GM18520 (cell line): ENCODE data around the gene ACSF2.

Source experiments
- ATAC-seq: cut with Tn5 transposase; IDR thresholded peaks from one replicate; pipeline ENCODE4 v1.9.1; 2021; ENCODE audit not compliant: unreplicated experiment

ACSF2 gene

DNA sequence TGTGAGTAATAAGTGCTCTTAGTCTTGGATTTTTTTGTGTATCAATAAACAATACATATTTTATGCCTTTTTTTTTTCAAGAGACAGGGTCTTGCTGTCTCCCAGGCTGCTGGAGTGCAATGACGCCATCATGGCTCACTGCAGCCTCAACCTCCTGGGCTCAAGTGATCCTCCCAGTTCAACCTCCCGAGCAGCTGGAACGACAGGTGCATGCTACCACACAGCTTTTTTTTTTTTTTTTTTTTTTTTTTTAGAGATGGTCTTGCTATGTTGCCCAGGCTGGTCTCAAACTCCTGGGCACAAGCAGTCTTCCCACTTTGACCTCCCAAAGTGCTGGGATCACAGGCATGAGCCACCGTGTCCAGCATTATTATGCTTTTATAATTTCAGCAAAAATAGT is 13.0 kb downstream of the ACSF2 start:
- no peak for ATAC-seq

DNA sequence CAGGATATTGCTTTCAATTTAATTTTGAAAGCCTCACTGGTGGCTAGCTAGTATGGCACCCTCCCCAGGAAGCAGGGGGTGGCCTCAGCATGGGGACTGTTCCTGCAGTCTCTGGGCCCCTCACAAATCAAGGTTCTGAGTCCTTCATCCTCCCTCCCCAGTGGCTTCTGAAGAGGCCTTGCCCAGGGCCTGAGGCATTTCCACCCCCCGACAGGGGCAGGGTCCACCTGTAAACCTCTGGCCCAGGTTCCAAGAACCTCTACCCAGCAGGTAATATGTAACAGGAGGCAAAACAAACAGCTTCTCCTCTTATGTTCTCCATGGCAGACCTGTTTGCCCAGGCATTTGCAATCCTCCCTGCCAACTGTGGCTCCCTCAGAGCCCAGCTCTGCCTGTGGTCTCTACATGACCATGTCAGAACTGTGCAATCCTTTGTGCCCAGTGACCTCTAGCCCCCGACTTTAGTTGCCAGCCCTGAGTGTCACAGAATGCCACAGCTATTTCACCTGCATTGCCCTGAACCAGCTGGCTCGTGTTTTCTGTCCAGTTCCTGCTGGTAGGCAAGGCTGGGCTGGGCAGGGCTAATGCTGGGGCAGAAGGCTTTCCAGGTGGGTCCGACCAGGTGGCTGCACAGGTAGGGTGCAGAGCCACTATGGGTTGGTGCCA is 14.3 kb downstream of the ACSF2 start:
- ATAC-seq: no peak

DNA sequence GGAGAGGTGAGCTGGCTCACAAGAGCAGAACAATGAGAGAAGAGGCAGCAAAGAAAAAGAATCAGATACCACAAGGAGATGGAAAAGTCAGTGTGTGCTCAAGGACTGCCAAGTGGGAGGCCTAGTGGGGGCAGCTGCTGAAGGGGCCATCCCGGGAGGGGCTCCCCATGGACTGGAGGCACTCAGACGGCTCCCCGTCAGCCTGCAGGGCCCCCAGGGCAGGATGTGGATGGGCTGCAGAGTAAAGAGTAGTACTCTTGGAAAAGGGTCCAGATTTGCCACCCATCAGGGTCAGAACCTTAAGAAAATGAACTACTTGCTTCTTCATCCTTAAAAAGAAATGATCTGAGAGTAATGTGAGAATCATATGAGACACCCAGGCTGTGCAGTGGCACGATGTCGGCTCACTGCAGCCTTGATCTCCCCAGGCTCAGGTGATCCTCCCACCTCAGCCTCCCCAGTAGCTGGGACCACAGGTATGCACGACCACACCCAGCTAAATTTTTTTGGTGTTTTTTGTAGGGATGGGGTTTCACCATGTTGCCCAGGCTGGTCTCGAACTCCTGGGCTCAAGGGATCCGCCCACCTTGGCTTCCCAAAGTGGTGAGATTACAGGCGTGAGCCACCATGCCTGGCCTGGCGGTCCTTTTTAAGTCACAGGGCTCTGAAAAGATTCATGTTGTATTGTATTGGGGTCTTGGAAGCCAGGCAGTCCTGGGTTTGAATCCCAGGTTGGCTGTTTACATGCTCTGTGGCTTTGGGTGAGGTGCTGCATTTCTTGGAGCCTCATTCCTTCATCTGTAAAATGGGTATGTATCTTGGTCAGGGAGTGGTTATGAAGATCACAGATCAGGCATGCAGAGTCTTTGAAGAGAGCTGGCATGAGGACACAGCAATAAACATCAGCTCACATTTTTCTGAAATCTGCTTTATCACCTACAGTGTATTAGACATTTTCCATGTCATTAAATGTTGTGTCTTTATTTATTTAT is 15.1 kb downstream of the ACSF2 start:
- ATAC-seq: no peak

DNA sequence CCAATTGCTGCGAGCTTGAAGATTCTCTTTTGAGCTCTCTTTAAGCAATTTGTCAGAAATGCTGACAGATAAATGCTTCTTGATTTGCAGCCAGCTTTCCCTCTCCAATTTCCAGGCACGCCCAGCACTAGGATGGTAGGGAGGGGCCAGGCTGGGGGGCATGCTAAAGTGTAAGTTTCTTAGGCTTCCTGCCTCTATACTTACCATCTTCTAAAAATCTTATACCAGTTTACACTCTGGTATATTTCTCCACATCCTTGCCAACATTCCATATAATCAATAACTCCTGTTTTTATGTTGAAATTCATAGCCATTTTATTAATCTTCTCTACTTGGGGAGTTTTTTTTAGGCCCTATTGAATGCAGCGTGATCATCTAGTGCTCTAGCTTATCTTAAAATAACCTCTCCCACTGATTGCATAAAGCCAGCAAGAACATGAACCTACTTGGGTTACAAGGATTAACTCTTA is 17.5 kb downstream of the ACSF2 start:
- ATAC-seq: no peak

DNA sequence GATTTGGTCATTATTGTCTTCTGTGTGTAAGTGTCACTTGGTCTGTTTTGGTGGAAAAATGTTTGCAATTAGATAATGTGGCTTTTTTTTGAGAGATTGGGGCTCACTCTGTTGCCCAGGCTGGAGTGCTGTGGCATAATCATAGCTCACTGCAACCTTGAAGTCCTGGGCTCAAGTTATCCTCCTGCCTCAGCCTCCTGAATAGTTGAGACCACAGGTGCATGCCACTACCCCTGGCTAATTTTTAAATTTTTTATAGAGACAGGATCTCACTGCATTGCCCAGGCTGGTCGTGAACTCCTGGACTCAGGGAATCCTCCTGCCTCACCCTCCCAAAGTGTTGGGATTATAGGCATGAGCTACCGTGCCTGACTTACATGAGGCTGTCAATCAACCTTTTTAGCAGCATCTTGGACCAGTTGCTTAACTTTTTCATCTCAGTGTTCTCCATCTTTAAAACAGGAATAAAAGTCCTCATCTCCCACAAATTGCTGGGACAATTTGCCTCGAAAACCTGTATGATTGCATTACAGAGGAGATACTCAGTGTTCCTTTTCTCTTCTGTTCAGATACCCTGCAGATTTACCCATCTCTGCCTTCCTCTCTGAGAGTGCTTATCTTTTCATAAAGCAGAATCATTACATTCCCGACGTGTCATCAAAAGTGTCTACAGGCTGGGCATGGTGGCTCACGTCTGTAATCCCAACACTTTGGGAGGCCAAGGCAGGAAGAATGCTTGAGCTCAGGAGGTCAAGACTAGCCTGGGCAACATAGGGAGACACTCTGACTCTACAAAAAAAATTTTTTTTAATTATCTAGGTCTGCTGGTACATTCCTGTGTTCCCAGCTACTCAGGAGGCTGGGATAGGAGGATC is 19.1 kb downstream of the ACSF2 start:
- ATAC-seq: no peak

DNA sequence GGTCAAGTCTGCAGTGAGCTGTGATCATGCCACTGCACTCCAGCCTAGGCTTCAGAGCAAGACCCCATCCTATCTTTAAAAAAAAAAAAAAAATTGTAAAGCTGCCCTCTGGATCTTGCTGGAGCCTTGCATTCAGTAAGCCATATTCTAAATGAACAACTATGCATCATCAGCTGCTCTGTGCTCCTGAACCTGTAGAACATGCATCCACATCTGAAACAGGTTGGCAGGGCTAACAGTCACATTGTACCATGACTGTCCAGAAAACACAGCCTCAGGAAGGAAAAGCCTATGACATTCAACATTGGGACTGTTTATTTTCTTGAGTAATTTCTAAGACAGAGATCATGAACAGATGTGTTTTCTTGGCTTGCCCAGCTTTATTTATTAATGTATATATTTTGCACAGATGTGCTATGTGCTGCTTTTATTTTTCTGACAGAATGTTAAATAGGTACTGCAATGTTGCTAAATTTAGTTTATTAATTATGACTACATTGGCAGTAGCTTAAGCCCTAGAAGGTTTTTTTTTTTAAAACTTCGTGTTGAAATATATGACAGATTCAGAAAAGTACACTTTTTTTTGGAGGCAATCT is 19.8 kb downstream of the ACSF2 start:
- ATAC-seq: no peak

DNA sequence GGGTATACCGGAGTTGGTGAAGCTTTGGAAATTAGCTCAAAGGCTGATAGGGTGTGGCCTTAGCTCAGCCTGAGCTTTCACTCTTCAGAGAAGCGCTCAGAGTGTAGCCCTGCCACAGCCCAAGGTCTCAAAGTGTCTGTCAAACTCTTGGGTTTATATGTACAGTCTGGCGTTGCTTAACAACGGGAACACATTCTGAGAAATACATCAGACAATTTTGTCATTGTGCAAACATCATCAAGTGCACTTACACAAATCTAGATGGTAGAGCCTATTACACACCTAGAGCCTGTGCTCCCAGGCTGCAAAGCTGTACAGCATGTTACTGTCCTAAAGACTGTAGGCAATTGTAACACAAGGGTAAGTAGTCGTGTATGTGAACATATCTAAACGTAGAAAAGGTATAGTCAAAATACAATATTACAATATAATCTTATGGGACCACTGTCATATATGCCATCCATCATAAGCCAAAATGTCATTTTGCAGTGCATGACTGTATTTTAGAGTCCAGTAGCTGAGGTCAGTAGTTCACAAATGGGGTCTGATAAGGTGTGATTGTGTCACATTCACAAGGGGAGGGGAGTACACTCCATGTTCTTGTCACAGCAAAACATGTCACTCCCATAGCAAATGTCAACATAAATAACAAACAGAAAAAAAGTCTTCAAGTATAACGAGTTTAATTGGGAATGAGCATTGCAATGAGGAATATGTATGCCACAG is 22.0 kb downstream of the ACSF2 start:
- no peak for ATAC-seq

DNA sequence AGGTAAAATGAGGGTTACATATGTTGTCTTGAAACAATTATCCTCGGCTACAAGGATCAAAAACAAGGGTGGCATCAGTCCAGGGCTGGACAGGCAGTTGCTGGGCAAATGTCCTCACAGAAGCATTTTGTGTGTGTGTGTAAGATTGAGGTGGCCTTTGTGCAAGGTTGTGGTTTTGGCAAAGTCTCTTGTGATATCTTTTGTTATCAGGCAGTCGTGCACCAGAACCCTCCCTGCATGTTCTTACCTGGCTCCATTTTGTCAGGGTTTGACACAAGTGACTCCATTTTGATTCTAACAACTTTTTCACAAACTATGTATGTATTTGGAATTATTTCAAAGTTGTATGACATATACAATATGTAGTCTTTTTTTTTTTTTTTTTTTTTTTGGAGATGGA is 22.6 kb downstream of the ACSF2 start:
- ATAC-seq: no peak

DNA sequence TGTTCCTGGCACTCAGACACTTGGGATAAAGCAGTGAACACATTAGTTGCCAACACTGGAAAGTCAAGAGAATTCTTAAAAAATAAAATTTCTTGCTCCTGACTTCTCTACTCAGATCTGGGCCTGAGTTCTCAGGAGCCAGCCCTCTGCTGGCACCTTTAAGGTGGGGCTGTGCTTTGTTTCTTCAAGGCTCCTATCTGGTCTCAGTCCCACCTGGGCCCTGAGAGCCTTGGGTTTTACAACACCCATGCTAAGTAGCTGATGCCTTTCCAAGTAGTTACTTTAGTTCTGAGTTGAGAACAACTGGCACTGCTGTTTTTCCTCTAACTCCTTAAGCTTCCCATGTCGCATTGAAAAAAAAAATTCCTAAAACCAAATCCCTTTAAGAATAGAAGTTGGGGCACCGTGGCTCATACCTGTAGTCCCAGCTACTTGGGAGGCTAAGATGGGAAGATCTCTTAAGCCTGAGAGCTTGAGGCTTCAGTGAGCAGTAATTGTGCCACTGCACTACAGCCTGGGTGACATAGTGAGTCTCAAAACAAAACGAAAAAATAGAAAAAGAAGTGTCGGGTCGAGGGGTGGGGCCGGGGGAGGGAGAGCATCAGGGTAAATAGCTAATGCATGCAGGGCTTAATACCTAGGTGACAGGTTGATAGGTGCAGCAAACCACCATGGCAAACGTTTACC is 26.1 kb downstream of the ACSF2 start:
- no peak for ATAC-seq

DNA sequence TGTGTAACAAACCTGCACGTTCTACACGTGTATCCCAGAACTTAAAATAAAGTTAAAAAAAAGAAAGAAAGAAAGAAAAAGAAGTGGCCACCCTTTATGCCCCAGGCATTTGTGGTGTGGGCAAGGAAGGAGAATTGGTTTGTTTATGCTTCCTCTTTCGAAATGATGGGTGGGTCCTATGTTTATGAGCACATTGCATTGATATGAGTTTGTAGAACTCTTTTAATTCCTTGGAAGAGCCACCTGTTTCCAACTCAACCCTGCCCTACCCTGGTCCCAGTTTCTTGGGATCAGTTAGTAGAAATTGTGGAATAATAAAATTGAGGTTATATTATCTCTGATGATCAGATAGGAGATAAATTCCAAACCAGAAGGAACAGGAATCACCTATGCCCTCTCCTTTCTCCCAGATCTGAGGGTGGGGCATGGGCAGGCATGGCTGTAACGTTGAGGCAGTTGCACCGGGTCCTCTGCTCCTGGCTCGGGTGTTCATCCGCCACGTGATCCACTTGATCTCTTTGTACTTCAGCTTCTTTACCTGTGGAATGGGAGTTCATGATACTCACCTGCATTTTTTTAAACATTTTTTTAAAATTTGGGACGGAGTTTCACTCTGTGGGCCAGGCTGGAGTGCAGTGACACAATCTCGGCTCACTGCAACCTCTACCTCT is 26.7 kb downstream of the ACSF2 start:
- ATAC-seq: no peak

DNA sequence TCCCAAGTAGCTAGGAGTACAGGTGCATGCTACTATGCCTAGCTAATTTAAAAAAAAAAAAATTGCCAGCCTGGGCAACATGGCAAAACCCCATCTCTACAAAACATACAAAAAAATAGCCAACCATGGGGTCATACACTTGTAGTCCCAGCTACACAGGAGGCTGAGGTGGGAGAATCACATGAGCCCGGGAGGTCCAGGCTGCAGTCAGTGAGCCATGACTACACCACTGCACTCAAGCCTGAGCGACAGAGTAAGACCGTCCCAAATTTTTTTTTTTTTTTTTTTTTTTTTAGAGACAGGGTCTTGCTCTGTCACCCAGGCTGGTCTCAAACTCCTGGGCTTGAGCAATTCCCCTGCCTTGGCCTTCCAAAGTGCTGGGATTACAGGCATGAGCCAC is 27.9 kb downstream of the ACSF2 start:
- ATAC-seq: no peak

DNA sequence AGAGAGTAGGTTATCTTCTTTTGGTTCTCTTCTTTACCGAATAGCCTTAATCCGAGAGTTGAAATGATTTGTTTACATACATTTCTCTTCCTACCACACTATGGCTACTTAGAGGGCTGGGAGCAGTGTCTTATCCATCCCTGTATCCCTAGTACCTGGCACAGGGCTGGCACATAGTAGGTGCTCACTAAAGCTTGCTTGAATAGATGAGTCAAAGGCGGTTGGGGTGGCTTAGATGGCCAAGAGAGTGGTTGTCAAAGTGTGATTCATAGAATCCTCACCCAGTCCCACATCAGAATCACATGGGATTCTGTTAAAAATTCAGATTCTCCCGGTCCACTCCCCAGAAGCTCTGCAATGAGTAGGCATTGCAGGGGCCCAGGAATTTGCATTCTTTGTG is 31.6 kb downstream of the ACSF2 start:
- no peak for ATAC-seq

DNA sequence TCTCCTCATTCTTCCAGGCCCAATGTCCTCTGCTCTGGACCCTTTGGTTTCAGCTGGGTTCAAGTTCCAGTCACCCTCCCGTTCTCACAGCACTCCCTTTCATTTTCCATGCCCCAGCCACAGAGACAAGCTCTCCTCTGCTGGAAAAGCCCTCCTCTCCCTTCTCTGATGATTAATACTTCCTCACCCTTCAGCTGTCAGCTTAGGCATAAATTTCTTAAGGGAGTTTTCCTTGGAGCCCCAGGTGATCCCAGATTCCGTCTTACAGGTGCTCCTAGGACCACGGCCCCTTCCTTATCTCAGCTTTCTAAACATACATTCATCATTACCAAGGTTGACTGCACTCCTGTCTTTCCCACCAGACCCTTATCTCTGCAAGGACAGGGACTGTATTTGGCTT is 32.3 kb downstream of the ACSF2 start:
- no peak for ATAC-seq

DNA sequence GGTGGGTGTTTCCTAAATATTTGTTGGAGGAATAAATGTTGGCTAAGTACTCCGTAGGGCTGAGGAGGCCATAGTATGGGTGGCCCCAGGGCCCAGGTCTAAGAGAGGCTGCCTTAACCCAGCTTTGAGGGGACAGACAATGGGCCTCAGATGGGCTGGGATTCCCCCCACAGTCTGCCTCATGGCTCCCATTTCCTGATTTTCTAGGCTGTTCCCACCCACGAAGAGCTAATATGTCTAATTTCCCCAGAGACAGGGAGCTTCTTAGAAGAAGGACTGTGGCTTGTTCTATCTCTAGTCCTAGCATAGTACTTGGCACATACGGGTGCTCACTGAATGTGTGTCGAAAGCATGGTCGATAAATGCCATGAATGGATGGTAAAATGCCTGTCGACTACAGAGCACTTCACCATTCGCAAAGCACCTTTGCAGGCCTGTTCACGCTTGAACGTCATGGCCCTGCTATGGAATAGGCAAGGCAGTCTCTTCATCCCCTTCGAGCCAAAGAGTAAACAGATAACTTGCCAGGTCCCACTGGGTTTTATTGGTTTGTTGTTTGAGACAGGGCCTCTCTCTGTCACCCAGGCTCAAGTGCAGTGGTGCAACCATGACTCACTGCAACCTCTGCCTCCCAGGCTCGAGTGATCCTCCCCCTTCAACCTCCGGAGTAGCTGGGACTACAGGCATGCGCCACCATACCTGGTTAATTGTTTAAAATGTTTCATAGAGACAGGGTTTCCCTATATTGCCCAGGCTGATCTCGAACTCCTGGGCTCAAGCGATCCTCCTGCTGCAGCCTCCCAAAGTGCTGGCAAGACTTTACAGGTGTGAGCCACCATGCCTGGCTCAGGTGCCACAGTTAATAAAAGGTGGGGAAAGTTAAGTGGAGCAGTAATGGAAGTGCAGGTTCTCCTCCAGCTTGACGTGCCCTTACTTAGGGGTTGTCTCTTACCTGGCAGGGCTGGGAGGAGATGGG is 33.0 kb downstream of the ACSF2 start:
- no peak for ATAC-seq

DNA sequence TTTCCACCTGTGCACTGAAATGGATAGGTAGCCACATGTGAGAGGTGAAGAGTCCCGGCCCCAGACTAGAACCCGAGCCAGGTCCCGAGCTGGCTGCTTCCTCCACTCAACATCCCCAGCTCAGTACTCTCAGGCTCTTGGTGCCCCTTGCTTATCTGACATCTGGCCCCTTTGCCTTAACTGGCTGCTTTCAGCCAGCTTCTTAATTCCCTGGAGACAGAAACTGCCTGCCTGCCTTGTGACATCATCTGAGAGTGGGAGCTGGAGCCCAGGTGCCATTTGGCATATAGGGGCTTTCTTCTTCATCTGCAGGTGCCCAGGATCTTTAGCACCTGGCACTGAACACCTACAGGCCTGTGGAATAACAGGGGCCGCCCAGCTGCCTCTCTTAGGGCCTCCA is 33.7 kb downstream of the ACSF2 start:
- no peak for ATAC-seq

DNA sequence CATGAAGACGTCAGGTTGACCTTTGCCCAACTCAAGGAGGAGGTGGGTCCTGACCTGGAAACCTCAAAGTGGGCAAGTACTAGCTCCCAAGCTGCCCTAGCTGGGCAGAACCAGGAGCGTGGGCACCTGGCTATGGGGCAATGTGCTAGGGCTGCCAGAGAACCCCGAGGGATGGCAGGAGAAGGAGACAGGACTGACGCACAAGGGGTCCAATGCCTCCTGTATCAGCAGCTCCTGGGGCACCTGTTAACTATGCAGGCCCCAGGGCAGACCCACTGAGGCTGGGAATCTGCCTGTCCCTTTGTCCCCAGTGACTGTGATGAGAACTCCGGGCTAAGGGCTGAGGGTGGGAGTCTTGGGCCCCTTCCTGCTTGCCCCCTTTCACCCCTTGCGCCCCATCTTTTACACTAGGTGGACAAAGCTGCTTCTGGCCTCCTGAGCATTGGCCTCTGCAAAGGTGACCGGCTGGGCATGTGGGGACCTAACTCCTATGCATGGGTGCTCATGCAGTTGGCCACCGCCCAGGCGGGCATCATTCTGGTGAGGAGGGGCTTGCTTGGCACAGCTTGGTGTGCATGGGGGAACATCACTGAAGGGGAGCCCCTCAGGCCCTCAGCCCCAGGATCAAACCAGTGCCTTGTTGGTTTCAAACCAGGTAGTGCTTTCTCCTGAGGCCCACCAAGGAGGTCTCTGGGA is 35.0 kb downstream of the ACSF2 start:
- ATAC-seq: no peak

DNA sequence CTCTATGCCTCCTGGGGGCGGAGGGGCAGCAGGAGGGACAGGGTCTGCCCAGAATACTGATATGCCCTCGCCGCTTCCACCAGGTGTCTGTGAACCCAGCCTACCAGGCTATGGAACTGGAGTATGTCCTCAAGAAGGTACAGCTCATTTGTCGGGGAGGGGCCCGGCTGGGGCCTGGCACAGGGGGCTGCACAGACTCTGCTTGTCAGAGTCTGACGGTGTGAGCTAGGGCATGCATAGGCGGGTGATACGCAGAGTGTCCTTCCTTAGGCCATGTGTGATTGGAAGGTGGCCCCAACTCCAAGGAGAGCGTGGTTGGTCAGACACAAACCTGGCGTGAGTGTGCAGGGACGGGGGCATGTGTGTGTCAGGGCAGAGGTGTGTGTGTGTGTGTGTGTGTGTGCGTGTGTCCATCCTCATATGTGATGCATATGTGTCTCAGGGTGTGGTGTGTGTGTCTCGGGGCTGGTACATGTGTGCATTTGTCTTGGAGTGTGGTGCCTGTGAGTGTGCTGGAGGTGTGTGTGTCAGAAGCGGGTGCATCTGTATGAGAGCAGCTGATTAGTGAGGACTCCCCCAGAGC is 35.6 kb downstream of the ACSF2 start:
- ATAC-seq: no peak
